HG02885 (cell line): ENCODE measurements around the gene PDIA6.
A peak's percentile ranks its signal among the peaks of the same experiment; 100 is the strongest.

Experiments
- ATAC-seq: cut with Tn5 transposase; IDR thresholded peaks from one replicate; pipeline ENCODE4 v1.9.1; 2021; ENCODE audit warnings: mild to moderate bottlenecking; ENCODE audit not compliant: unreplicated experiment, poor library complexity

PDIA6 gene

GRCh38 chr2:10812362-10813162 is at the start of gene PDIA6:
Gene PDIA6, minus strand, starts transcription at chr2:10812785. Its CDS starts 89 bp downstream, at chr2:10812696.
- peak; percentile 94 for ATAC-seq

GRCh38 chr2:10862330-10862729 is 49.7 kb upstream of the PDIA6 start:
- no peak for ATAC-seq

GRCh38 chr2:10861765-10862164 is 49.2 kb upstream of the PDIA6 start:
- no peak for ATAC-seq

- no peak for ATAC-seq
These were observed 48.3 kb upstream of the PDIA6 start for GRCh38 chr2:10860814-10861325.

- ATAC-seq = no peak
These were observed 47.7 kb upstream of the PDIA6 start for GRCh38 chr2:10860081-10860813.

- no peak for ATAC-seq
These were observed 46.7 kb upstream of the PDIA6 start for GRCh38 chr2:10859278-10859677.

GRCh38 chr2:10848541-10848940 is 36.0 kb upstream of the PDIA6 start:
- no peak for ATAC-seq

- no peak for ATAC-seq
These were observed 34.4 kb upstream of the PDIA6 start for GRCh38 chr2:10847008-10847407.

GRCh38 chr2:10846110-10846861 is 33.7 kb upstream of the PDIA6 start:
- no peak for ATAC-seq

- ATAC-seq = no peak
These were observed 33.1 kb upstream of the PDIA6 start for GRCh38 chr2:10845640-10846039.

GRCh38 chr2:10844097-10844496 is 31.5 kb upstream of the PDIA6 start:
- no peak for ATAC-seq

- ATAC-seq = no peak
These were observed 29.9 kb upstream of the PDIA6 start for GRCh38 chr2:10842506-10842905.

- ATAC-seq = no peak
These were observed 29.1 kb upstream of the PDIA6 start for GRCh38 chr2:10841547-10842219.

GRCh38 chr2:10839813-10840212 is 27.2 kb upstream of the PDIA6 start:
- ATAC-seq = no peak

GRCh38 chr2:10838734-10839133 is 26.1 kb upstream of the PDIA6 start:
- ATAC-seq = no peak

- ATAC-seq = no peak
These were observed 25.0 kb upstream of the PDIA6 start for GRCh38 chr2:10837298-10838266.

GRCh38 chr2:10835052-10835970 is 22.7 kb upstream of the PDIA6 start:
- ATAC-seq = peak; percentile 82

GRCh38 chr2:10834068-10834655 is 21.6 kb upstream of the PDIA6 start:
- ATAC-seq = no peak
